Astrocyte of the spinal cord (primary cell): Measurements from ENCODE around the gene SYT12.

Source experiments
- DNase-seq: peaks from one replicate; pipeline ENCODE4 v3.0.0; 2011; ENCODE audit warnings: low read depth, low spot score
- H3K4me3 ChIP-seq: 2 replicates; pipeline ENCODE4 v1.5.1; 2011; ENCODE audit warnings: low read depth, mild to moderate bottlenecking, low read length, moderate library complexity
- CTCF ChIP-seq: IDR thresholded peaks from 2 replicates; pipeline ENCODE4 v1.5.1; 2012; ENCODE audit warnings: low read depth, mild to moderate bottlenecking, low read length, inconsistent platforms
- in situ Hi-C: cut with HindIII; loops from 2 replicates; pipeline ENCODE4 v1.10.0; 2017; ENCODE audit warnings: low sequenced_read_pairs

SYT12 gene

GRCh38 chr11:67006029-67006884 lies 16.7 kb upstream of the SYT12 start:
- no peak overlapping the region for H3K4me3 ChIP-seq
- DNase-seq, result no peak
- TF ChIP-seq CTCF, result no peak
- in situ Hi-C loops, result no loop called here

- H3K4me3 ChIP-seq, result no peak overlapping the region
- no peak for DNase-seq
- TF ChIP-seq CTCF, result no peak
- in situ Hi-C loops, result no loop called here
These were observed 15.8 kb upstream of the SYT12 start for GRCh38 chr11:67007126-67007525.

DNA sequence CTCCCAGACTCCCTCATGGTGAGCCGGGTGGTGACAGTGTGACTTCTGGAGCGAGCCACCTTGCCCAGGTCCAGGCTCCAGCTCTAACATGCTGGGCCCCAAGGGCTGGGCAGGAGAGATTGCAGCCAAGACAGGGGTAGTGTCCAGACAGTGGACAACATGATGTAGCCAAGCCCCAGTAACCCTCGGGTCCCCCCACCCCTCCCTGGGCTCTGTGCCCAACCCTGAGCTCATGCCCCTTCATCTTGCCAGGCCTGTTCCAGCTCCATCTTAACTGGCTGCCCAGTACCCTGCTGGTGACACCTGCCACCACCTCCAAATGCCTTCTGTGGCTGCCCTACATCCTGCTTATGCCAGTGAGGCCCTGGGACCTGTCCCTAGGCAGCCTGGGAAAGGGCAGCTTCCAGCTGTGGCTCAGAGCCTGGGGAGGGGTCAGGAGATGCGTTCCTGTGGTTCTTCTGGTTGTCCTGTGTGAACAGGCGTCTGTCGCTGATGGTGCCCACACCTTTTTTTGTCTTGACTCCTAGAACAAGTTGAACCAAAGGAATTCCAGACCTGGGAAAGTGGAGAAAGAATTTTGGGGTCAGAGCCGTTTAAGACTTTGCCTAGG lies 12.5 kb upstream of the SYT12 start:
- in situ Hi-C loops, result no loop called here
- H3K4me3 ChIP-seq, result no peak overlapping the region
- DNase-seq, result no peak
- TF ChIP-seq CTCF, result no peak

DNA sequence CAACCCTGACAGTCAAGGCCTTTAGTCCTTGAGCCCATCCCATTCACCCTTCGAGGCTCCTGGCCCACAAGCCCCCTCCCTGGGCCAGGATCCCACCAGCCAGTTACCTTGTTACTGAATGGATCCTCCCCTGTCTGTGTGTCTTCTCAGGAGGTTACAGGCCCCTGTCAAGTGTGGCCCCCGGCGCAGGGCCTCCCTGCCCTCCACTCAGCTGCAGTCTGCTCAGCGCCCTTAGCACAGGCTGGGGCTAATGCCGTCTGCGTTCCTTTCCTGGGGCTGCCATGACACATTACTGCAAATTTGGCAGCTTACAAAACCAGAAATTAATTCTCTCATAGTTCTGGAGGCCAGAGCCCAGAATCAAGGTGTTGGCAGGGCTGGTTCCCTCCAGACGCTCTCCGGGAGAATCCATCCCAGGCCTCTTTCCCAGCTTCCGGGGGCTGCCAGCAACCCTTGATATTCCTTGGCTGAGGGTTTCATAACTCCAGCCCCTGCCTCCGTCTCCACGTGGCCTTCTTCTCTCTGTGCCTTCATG lies 9.4 kb upstream of the SYT12 start:
- no peak for TF ChIP-seq CTCF
- H3K4me3 ChIP-seq, result no peak overlapping the region
- in situ Hi-C loops, result no loop called here
- no peak for DNase-seq

GRCh38 chr11:67014343-67014742 lies 8.6 kb upstream of the SYT12 start:
- no peak for DNase-seq
- TF ChIP-seq CTCF, result no peak
- in situ Hi-C loops, result no loop called here

DNA sequence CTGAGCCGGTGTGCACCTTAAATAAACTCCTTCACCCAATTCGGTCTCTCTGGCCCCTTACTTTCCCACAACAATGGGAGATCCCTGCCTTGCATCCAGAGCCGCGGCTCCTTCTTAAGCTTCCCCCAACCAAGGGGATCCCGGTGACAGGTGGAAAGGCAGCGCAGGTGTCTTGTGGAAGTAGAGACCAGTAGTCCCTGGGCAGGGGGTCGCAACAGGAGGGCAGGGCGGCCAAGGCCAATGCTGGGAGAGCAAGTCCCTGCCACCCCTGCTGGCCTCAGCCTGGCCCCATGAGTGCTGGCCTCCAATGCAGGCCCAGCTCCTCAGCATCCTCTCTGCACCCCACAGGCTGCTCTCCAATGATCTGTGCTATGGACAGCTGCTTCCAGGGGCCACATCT lies 7.9 kb upstream of the SYT12 start:
- in situ Hi-C loops, result no loop called here
- H3K4me3 ChIP-seq, result no peak overlapping the region
- TF ChIP-seq CTCF, result no peak
- no peak for DNase-seq

More at GRCh38 chr11:67014343-67014742, 8.6 kb upstream of the SYT12 start:
- no peak overlapping the region for H3K4me3 ChIP-seq
